Activated CD4-positive, alpha-beta T cell treated with anti-CD3 and anti-CD28 coated beads for 48 hours (primary cell): ENCODE measurements around the gene MARCHF9.

ENCODE experiments used
- DNase-seq: peaks from one replicate; pipeline ENCODE4 v3.0.0-alpha.2; 2020

MARCHF9 gene

DNA sequence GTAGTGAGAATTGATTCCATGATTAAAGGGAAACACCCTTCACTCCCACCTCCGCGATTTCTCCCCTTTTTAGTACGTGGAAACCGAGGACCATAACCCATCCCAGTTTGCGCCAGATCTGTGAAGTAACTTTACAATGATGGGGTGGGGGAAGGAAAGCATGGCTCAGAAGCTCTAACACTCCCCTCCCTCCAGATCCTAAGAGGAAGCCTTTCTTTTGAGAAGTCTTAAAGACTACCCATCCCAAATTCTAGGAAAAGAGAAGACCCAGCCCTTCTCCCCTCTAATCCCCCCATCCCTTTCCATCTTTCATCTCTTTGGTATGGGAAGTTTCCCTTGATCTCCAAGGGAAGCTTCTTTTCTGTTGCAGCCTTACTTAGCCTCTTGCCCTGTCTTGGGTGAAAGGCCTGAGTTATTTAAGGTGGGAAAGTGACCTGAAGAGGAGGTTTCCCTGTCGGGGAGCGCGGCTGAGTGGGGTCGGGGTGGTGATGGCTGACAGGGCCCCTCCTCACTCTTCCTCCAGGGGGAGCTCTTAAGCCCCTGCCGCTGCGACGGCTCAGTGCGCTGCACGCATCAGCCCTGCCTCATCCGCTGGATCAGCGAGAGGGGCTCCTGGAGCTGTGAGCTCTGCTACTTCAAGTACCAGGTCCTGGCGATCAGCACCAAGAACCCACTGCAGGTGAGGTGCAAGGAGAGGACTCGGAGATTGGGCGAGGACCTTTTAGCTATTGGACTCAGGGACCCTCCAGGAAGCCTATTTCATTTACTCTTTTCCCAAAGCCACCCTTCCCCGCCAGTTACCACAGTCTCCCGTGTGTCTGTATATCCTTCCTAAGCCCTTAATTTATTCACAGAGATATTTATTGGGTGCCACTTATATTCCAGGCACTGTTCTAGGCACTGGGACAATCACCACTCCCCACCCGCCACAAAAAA, 1.8 kb downstream of the MARCHF9 start:
- peak; percentile 85 for DNase-seq

- no peak for DNase-seq
Measured at GRCh38 chr12:57757771-57758170, 2.9 kb downstream of the MARCHF9 start.

DNA sequence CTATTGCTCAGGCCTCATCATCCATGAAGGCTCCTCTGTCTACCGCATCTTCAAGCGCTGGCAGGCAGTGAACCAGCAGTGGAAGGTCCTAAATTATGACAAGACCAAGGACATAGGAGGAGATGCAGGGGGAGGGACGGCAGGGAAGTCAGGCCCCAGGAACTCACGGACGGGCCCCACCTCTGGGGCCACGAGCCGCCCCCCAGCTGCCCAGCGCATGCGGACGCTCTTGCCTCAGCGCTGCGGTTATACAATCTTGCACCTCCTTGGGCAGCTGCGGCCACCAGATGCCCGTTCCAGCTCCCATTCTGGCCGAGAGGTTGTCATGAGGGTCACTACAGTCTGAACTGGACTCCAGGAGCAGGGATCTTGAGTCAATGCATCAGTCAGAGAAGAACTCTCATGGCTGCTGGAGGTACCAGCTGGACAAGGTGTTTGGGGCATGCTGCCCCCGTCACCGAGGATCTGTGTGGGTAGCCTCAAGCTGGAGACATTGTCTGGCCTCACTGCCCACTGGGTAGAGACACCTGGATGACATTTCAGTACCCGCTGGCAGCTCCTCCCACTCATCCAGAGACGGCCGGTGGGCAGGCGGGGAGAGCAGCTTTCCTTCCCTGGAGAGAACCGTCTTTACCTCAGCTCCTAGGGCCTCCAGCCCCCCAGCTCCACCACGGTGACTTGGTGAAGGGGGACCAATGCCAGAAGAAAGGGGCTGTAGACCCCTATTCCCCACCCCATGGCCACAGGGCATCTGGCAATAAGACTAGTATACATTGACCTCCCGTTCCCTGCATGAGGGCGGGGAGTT, 3.9 kb downstream of the MARCHF9 start:
- DNase-seq: no peak

DNA sequence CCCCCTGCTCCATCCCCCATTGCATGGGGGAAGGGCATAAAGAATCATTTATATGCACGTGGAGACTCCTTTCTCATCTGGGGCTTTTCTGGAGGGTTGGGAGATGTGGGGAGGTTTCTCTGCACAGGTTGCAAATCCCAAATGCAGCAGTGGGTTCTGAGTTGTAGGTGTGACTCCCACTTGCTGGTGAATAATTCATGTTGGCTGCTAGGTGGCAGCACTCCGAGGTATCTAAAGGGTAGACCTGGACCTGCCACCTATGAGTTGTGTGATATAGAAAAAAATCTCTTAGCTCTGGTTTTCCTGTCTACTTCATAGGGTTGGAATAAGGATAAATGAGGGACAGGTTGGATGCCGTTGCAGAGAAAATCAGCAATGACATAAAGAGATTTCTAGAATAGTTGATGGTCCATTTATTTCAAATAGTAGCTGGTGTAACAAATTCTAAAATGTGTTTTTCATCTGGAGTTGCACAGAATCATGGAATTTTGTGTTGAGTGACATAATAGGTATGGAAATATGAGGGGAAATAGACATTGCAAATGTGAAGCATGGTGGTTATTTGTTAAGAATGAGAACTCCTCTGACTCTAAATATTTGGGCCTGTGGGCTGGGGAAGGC, 4.6 kb downstream of the MARCHF9 start:
- DNase-seq: peak; percentile 58

DNA sequence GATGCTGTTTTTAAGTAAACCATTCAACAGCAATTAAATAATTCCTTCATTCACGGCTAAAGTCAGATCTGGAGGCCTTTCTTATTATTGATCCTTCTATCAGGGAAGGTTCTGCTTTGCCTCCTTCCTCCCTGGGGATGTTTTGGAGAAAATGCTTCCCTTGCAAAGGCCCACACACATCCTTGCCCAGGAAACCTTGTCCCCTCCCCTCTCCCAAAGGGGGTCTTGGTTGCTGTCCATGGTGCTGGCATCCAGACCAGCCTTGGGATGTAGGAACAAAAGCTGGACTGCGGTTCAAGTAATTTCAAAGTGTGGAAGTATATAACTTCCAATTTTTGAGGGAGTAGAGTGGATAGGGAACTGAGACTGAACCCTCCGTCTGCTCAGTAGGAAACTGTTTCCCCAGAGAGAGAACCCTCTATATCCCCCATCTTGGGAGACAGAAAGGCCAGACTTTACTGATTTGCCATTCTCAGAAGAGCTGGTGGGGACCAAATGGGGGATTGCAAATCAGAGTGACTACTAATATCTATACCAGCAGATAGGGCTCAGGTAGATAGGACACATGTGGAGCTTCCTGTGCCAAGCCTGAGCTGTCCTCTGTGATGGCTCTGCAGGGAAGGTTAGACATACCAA, 5.6 kb downstream of the MARCHF9 start:
- DNase-seq: no peak

- no peak for DNase-seq
Measured at GRCh38 chr12:57761391-57761998, 6.6 kb downstream of the MARCHF9 start.

- no peak for DNase-seq
Measured at GRCh38 chr12:57762463-57762862, 7.6 kb downstream of the MARCHF9 start.

- no peak for DNase-seq
Measured at GRCh38 chr12:57763881-57764661, 9.2 kb downstream of the MARCHF9 start.

- peak; percentile 60 for DNase-seq
Measured at GRCh38 chr12:57764662-57765002, 9.7 kb downstream of the MARCHF9 start.

DNA sequence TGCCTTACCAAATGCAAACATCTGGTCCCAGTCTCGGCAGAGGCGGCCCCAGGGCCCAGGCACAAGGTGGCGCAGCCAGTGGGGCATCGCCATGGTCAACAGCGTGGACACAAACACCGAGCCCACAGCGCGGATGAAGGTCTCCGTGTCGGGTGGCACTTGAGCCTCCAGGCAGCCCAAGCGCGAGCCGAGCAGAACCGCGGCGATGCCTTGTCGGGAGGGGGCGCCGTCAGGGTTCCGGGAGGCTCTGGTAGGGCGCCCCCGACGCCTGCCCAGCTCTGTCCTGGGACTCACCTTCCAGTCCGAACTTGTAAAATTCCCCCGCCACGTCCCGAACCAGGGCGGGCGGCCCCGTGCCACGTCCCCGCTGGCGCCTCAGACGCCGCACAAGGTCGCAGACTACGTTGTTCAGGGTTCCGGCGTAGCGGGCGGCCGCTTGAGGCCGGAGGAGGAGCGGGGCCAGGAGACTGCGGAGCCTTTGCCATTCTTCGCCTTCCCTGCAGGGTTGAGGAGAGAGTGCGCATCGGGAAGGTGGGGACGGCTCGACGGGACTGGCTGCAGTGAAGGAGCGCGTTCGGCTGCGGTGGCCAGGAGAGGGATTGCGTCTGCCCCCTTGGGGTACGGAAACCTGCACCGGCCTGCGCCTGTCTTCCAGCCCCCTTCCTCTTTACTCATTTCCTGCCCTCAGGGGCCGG, 10.2 kb downstream of the MARCHF9 start:
- DNase-seq: peak; percentile 76

DNA sequence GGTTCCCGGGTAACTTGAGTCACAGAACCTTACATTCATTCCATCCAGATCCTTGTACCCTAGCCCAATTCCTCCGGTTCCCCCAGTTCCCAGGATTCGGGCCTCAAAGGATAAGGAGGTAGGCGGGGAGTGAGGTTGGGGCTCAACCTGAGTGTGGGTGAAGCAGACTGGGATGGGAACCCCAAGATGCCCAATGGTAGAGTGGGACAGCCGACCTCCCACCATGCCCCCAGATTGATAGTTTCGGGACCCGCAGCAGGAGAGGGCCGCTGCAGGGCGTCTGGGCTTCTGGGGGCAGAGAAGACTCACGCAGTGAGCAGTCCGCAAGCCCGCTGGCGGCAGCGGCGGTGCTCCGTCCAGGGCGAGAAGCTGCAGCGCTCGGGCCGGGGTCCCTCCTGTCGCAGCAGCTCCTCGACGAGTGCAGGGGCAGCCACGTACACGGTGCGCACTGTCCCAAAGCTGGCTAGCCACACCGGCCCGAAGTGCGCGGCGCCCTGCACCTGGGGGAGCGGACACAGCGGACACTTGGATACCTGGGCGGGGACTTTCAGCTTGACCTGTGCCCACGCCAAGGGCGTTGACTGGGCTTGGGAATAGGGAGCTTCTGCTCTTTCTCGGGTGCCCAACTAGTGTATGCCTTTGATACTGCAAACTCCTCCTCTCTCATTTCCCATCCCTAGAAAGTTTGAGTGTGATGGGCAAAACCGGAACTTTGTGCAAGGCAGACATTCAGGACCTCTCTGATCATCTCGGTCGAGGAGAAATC, 11.0 kb downstream of the MARCHF9 start:
- DNase-seq: peak; percentile 24

DNA sequence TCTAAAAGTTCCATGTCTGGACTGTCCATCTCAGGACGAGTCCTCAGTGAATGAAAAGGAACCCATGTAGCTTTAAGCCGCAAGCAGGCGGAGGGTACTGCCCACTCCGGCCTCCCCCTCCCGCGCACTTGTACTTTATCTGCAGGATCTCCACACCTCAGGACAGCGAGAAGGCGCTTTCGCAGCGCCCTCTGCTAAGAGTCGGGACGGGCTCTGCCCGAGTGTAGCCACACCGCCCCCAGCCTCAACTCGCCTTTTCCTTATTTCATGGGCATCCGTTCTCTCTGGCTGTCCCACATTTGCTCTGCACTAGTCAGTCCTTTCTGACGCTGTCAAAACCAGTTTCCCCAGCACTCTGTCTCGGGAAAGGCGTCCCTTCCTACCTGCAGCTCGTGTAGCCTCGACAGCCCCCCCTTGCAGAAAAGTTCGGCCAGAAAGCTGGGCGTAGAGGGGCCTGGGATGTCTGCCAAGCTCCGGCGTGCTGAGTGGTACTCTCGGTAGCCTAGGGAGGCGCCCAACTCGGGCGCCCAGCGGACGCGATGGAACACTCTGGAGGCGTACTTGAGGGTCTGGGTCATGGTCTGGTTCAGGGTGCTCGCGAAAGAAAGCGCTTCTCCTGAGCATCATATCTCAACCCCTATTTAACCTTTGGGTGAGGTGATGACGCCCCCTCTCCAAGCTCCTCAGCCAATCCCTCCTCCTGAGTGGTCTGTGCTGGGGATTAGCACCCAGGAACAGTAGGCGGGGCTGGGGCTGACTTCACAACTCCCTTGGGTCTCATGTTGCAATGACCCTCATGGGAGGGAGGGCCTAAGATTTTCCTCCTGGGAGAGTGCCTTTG, 11.8 kb downstream of the MARCHF9 start, which contains the start of gene CYP27B1:
Gene CYP27B1, minus strand, starts transcription at position 615 of the 841 bp plus-strand sequence. Its CDS starts 37 bp downstream, at position 578.
- peak; percentile 27 for DNase-seq

DNA sequence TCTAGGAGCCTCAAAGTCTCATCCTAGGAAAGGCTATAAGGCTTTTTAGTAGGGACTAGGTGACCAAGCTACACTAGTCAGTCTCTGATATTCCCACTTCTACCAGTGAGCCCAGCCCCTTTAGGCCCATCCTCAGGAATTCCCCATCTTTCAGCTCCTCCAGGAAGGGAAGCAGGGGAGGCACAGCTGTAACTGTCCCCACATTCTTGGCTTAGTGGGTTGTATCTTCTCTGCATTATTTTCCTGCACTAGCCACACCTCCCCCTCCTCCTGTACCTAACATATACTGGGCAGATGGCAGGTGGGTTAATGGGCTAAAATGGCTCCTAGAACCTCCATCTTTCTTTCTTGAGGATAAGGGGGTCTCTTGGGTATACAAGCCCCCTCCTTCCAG, 12.4 kb downstream of the MARCHF9 start:
- DNase-seq: no peak

- no peak for DNase-seq
Measured at GRCh38 chr12:57767876-57768275, 13.0 kb downstream of the MARCHF9 start.

- no peak for DNase-seq
Measured at GRCh38 chr12:57769594-57769993, 14.7 kb downstream of the MARCHF9 start.

DNA sequence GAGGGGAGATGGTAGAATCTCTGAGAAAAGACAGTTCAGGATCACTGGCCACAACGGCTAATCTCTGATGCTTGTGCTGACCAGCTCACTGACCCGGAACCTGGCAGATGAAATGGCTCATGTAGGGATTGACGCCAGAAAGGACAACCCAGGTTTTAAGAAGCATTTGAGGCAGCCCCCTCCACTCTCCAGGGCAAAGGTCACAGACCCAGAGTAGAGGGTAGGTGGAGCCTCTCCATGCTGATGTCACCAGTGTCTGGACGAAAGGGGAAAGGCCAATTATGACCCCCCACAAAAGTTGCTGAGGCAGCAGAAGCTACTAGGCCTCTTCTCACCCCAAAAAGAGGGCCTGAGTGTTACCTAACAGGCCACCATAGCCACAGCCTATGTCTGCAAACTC, 15.8 kb downstream of the MARCHF9 start:
- no peak for DNase-seq

GRCh38 chr12:57771236-57771872, 16.5 kb downstream of the MARCHF9 start:
- peak; percentile 94 for DNase-seq

DNA sequence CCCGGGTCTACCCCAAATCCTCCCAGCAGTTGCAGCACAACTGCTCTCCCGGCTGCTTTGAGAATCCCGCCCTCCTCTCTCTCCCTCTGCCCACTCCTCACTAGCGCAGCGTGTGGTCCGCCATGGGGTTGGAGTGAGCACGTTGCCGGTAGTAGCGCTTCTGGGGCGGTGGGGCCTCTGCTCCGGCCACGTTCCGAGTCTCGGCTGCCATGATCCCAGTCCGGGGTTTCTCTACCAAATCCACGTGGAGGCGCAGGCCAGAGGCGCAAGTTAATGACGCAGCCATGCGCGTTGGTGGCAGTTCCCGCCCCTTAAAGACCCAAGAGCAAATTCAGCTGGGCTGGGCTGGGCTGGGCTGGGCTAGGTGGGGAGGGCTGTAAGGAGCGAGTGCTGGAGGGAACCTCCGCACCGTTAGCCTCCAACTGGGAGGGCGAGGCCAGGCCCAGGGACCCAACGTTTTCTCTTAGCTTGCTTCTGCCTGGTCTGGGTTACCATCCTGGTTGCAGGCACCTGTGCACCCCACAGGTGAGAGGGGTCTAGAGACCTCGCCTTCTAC, 17.0 kb downstream of the MARCHF9 start, which contains the start of gene METTL1:
Gene METTL1, minus strand, starts transcription at position 233 of the 556 bp plus-strand sequence. Its CDS starts 22 bp downstream, at position 211.
- peak; percentile 96 for DNase-seq
